ENCODE data around the gene TFB1M. TPM values are rescaled to one million over a fixed set of nuclear protein-coding genes. Genes with fewer than 3 reads are reported as not detected.
"Not testable (repeated sequence)": the region's sequence is repeated elsewhere in the genome, so short reads cannot be mapped to it uniquely, and the experiment has no call there.

TFB1M gene
- polyA plus RNA-seq, 3 donors = 6.3 to 8.5 (median 6.5) TPM

DNA sequence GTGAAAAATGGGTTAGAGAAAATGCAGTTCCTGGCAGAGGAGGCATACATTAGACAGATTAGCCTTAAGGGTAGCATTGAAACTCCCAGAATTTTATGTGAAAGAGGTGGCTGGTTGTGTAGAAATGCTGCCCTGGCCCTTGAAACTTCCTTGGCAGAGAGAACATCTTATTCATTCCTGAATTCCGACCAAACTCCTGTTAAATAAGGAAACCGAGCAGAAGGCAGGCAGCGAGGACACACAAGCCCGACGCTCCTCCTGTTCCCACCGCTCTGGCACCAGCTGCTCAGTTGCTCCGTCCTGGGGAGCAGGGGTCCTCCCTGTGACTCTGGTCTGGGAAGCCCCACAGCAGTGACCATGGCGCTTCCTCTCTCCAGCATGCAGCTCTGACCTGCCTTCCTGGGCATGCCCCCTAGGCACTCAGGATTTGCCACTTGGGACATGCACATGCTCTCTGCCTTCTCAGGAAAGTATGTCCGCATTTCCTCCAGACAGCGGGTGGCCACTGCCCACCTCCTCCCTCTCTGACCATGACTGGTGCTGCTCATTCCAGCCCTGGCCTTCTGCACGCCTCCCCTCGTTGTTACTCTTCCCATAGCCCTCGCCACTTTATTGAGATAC is 85.6 kb downstream of the TFB1M start:
- WGBS, 3 donors = 66 to 78% (median 72%) methylated on average over 13 of the region's 13 CpGs

DNA sequence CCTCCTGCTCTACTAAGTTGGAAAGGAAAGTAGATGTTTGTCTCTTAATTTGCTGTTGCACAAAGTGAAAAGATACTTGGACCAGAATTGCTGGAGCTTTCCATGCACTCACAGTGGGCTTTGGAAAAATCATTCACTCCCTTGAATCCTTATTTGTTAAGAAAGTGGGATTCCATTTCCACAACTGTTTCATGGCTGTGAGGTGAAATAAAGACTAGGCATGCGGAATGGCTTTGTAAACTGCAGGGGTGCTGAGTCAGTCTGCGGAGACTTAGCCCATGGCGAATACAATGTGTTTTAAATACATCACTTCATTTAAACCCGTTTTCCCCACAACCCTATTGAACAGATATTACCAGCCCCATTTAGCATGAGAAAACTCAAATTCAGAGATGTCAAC is 87.2 kb downstream of the TFB1M start:
- 87 to 95% (median 90%) methylated on average over 4 of the region's 4 CpGs for WGBS, 3 donors
- no peak overlapping the region for H3K27ac ChIP-seq (ENCODE audit: low read depth, low read length)

More for the DNA sequence above, 85.6 kb downstream of the TFB1M start:
- no peak overlapping the region for H3K27ac ChIP-seq (ENCODE audit: low read depth, low read length)

DNA sequence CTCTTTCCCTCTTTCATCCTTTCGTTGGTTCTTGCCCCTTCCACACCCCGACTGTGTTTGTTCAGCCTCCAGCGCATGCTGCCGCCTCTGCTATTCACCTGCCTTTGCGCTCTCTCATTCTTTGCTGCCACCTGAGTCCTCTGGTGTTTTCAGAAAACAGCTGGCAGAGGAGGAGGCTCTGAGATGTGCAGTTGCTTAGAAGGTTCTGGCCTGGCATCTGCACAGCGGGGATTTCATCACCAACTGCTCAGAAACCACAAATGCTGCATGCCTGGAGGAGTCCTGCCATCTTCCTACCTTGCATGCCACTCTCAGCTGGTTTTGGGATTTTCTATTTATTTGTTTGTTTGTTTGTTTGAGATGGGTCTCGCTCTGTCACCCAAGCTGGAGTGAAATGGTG is 89.7 kb downstream of the TFB1M start:
- WGBS, 3 donors = 81 to 90% (median 86%) methylated on average over 7 of the region's 7 CpGs
- no peak overlapping the region for H3K27ac ChIP-seq (ENCODE audit: low read depth, low read length)

DNA sequence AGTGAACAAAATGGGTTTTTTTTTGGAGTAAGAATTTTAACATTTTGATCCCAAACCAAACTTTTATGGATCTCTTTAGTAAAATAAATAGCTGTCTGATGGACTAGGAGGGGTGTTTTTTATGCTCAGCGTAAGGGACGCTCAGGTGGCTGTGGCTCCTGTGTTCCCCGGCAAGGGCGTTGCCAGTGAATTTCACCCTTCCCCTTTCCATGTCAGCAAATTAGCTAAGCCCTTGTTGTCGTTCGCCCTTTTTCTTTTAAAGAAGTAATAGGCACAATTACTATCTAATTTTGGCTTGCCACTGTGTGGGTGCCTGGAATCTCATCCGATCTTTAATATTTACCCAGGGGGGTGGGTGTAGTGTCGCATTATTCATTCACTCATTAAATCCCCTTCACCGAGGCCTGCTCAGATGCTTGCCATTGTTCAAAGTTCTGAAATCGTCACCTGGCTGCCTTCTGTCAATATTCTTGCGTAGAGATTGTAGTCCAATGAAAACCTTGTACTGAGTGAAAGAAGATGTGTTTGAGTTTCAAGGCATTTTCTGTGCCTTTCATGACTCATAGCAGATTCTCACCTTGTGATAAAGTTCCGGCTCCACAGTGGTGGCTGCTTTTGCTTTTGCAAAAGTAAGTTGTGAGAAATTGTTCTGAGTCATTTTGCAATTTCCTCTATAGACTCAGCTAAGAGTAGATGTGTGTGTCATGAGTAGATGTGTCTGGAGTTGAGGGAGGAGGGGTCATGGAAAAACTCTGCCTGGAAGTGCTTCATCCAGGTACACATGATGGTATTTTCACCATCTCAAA is 90.4 kb downstream of the TFB1M start:
- no peak overlapping the region for H3K27ac ChIP-seq (ENCODE audit: low read depth, low read length)
- 56 to 67% (median 58%) methylated on average over 12 of the region's 12 CpGs for WGBS, 3 donors

DNA sequence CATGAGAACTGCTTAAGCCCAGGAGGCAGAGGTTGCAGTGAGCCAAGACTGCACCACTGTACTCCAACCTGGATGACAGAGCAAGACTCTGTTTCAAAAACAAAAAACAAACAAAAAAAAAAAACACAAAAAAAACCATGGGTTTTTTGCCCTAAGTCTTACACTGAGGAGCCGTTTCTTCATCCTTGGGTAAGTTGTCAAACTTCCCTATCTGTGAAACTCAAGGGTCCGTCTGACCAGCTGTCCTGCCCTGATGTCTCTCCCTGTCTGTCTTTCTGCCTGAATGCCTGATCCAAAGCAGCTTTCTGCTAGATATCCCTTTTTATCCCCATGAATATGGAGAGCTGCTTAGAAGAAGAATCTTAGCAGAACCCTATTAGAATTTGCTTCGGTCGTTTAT is 91.8 kb downstream of the TFB1M start:
- WGBS, 3 donors = 74 to 82% (median 82%) methylated on average over 4 of the region's 4 CpGs
- H3K27ac ChIP-seq (ENCODE audit: low read depth, low read length) = no peak overlapping the region

DNA sequence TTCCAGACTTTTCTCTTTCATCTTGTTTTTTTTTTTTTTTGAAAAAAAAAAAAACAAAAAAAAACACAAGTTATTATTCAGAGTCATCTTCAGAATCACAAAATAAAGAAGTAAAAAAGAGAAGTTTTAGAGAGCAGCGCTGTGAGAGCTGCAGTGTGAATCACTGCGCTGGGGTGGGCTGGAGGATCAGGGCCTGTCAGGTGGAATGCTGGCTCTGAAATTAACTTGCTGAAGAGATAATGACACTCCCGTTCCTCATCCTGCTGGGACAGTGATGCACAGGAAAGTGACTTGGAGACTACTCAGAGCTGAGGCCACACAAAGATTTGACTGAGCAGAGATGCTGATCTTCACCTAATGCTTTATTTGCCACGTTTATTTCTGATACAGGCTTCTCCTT is 93.2 kb downstream of the TFB1M start:
- no peak overlapping the region for H3K27ac ChIP-seq (ENCODE audit: low read depth, low read length)
- WGBS, 3 donors = 68 to 78% (median 69%) methylated on average over 4 of the region's 4 CpGs

DNA sequence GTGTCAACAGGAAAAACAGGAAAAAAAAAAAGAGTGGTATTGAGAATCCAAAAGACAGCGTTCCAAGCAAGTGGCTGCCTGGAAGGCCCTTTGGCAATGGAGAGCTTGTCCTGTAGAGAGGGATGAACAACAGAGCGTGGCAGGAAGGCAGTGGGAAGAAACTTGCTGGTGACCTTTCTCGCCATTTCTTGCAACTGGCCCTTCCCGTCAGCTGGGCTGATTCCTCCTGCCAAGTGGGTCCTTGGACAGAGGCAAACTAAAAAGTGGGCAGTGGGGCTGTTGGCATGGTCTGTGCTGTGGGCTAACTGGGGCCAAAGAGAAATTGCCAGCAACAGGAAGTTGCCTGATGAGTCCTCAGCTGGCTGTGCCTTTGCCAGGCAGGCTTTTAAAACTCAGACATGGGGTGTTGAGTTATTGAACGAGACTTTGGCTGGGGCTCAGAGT is 94.4 kb downstream of the TFB1M start:
- no peak overlapping the region for H3K27ac ChIP-seq (ENCODE audit: low read depth, low read length)

GRCh38 chr6:155219299-155219698 is 95.0 kb downstream of the TFB1M start:
- 83 to 93% (median 90%) methylated on average over 7 of the region's 7 CpGs for WGBS, 3 donors
- H3K27ac ChIP-seq (ENCODE audit: low read depth, low read length) = no peak overlapping the region

More for the DNA sequence above, 94.4 kb downstream of the TFB1M start:
- 82 to 89% (median 88%) methylated on average over 5 of the region's 5 CpGs for WGBS, 3 donors

- H3K27ac ChIP-seq (ENCODE audit: low read depth, low read length) = not testable (repeated sequence)
- WGBS, 3 donors = 89 to 92% (median 90%) methylated on average over 16 to 20 of the region's 20 CpGs
Measured at GRCh38 chr6:155218711-155219110, 95.6 kb downstream of the TFB1M start.

- WGBS, 3 donors = 40 to 63% (median 61%) methylated on average over 11 of the region's 11 CpGs
- no peak overlapping the region for H3K27ac ChIP-seq (ENCODE audit: low read depth, low read length)
Measured at GRCh38 chr6:155216312-155217046, 97.8 kb downstream of the TFB1M start.

DNA sequence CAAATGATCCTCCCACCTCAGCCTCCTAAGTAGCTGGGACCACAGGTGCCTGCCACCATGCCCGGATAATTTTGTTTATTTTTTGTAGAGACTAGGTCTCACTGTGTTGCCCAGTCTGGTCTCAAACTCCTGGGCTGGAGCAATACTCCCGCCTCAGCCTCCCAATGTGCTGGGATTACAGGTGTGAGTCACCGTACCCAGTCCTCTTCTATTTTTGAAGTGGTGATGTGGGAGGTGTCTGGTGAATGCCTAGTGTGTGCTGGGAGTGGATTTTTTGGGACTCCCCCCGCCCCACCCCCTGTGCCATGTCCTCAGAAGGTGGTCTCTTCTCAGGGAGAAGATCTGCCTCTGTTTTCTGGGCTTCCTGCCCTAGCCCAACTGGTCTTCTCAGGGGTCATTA is 98.4 kb downstream of the TFB1M start:
- H3K27ac ChIP-seq (ENCODE audit: low read depth, low read length) = no peak overlapping the region
- WGBS, 3 donors = 77 to 90% (median 89%) methylated on average over 4 of the region's 4 CpGs

GRCh38 chr6:155213611-155214372 is 100.5 kb downstream of the TFB1M start:
- no peak overlapping the region for H3K27ac ChIP-seq (ENCODE audit: low read depth, low read length)
- WGBS, 3 donors = 88 to 89% (median 89%) methylated on average over 21 to 23 of the region's 23 CpGs

DNA sequence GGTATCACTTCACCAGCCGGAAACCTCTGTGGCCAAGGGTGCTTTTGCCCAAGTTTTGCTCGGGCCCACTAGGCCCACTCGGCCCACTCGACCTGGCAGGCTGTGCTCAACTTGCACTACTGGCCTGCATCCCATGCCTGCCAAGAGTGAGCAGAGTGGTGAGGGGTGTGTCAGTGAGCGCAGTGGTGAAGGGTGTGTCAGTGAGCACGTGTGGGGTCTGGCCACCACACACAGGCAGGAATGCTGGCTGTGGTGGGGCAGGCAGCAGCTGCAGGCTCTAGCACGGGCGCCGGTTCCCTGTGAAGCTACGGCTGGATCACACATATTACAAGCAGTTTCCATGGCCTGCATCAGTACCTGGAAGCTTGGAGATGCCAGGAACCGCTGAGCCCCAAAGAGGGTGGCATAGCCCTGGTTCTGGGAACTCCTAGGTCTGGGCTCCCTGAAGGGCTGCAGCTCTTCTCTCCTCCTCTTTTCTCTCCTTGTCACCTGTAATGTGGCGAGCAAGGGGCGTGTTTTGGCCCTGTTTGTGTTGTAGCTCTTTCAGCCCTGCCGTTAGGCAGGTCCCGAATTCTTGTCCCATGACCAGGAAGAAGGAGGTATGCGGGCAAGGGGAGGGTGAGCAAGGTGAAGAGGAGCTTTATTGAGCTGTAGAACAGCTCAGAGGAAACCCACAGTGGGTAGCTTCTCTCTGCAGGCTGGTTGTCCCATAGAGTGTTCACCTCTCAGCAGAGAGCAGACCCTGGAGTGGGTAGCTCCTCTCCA is 101.5 kb downstream of the TFB1M start:
- WGBS, 3 donors = 90 to 97% (median 91%) methylated on average over 16 of the region's 16 CpGs
- no peak overlapping the region for H3K27ac ChIP-seq (ENCODE audit: low read depth, low read length)

GRCh38 chr6:155212106-155212505 is 102.2 kb downstream of the TFB1M start:
- WGBS, 3 donors = 71 to 79% (median 74%) methylated on average over 3 of the region's 3 CpGs
- H3K27ac ChIP-seq (ENCODE audit: low read depth, low read length) = no peak overlapping the region

GRCh38 chr6:155207223-155207622 is 107.1 kb downstream of the TFB1M start:
- H3K27ac ChIP-seq (ENCODE audit: low read depth, low read length) = no peak overlapping the region
- WGBS, 3 donors = 78 to 79% (median 79%) methylated on average over 5 of the region's 5 CpGs
